SK-N-SH treated with all-trans-retinoic acid at 6 μM for 48 hours (cell line): ENCODE results near the gene CEP290.

ENCODE experiments used
- ARNTL ChIP-seq: fragments of 450-650 bp; formaldehyde crosslinking; IDR thresholded peaks from 2 replicates; pipeline ENCODE4 v1.5.0; 2020; ENCODE audit warnings: low read depth, mild to moderate bottlenecking, moderate library complexity, borderline replicate concordance
- CREB5 ChIP-seq: fragments of 250-450 bp; sonication (Bioruptor Pico); IDR thresholded peaks from 2 replicates; pipeline ENCODE4 v1.5.1; 2020; ENCODE audit warnings: low read depth, mild to moderate bottlenecking, moderate library complexity
- CSDC2 ChIP-seq: fragments of 250-450 bp; sonication (Bioruptor Pico); IDR thresholded peaks from 2 replicates; pipeline ENCODE4 v1.5.0; 2020; ENCODE audit warnings: mild to moderate bottlenecking, moderate library complexity
- ESRRG ChIP-seq: fragments of 250-450 bp; sonication (Bioruptor Pico); IDR thresholded peaks from 2 replicates; pipeline ENCODE4 v1.6.1; 2021; ENCODE audit warnings: mild to moderate bottlenecking
- ISL1 ChIP-seq: fragments of 250-450 bp; sonication (Bioruptor Pico); IDR thresholded peaks from 2 replicates; pipeline ENCODE4 v2.1.2; 2022; ENCODE audit warnings: mild to moderate bottlenecking, moderate library complexity
- OSR1 ChIP-seq: fragments of 250-450 bp; sonication (Bioruptor Pico); IDR thresholded peaks from 2 replicates; pipeline ENCODE4 v1.8.0; 2022; ENCODE audit warnings: moderate library complexity, mild to moderate bottlenecking, inconsistent platforms
- PATZ1 ChIP-seq: fragments of 250-450 bp; sonication (Bioruptor Pico); IDR thresholded peaks from 2 replicates; pipeline ENCODE4 v1.8.0; 2020; ENCODE audit warnings: mild to moderate bottlenecking, moderate library complexity, borderline replicate concordance
- PPARA ChIP-seq: fragments of 250-450 bp; sonication (Bioruptor Pico); IDR thresholded peaks from 2 replicates; pipeline ENCODE4 v1.5.0; 2020; ENCODE audit warnings: mild to moderate bottlenecking, borderline replicate concordance
- RARB ChIP-seq: fragments of 250-450 bp; sonication (Bioruptor Pico); IDR thresholded peaks from 2 replicates; pipeline ENCODE4 v1.8.0; 2021; ENCODE audit warnings: mild to moderate bottlenecking, moderate library complexity
- TSHZ2 ChIP-seq: fragments of 250-450 bp; sonication (Bioruptor Pico); IDR thresholded peaks from 2 replicates; pipeline ENCODE4 v1.5.0; 2020; ENCODE audit warnings: mild to moderate bottlenecking, moderate library complexity
- ZC3H10 ChIP-seq: fragments of 250-450 bp; sonication (Bioruptor Pico); IDR thresholded peaks from 2 replicates; pipeline ENCODE4 v1.5.1; 2021; ENCODE audit warnings: mild to moderate bottlenecking, moderate library complexity
- ZFP3 ChIP-seq: fragments of 250-450 bp; sonication (Bioruptor Pico); IDR thresholded peaks from 2 replicates; pipeline ENCODE4 v1.5.0; 2020; ENCODE audit warnings: mild to moderate bottlenecking, moderate library complexity

- no peak for TF ChIP-seq PPARA (CRISPR knock-in tag)
- TF ChIP-seq ESRRG (CRISPR knock-in tag), result no peak
- no peak for TF ChIP-seq PATZ1 (CRISPR knock-in tag)
- TF ChIP-seq ZFP3 (CRISPR knock-in tag), result no peak
- no peak for TF ChIP-seq ISL1 (CRISPR knock-in tag)
- no peak for TF ChIP-seq ARNTL
- no peak for TF ChIP-seq RARB (CRISPR knock-in tag)
- TF ChIP-seq CSDC2 (CRISPR knock-in tag), result no peak
- no peak for TF ChIP-seq CREB5 (CRISPR knock-in tag)
- TF ChIP-seq OSR1, result no peak
- TF ChIP-seq TSHZ2, result no peak
- TF ChIP-seq ZC3H10 (CRISPR knock-in tag), result no peak
Measured at GRCh38 chr12:88167384-88167783, 25.5 kb upstream of the CEP290 start.
